ENCODE results near the gene AICDA. TPM values are rescaled to one million over a fixed set of nuclear protein-coding genes. Genes with fewer than 3 reads are reported as not detected.

Gene AICDA
- polyA plus RNA-seq, 1 donor (not counting 4 experiments of a cell fraction or from before 2014, with no cell fraction given), result not detected

DNA sequence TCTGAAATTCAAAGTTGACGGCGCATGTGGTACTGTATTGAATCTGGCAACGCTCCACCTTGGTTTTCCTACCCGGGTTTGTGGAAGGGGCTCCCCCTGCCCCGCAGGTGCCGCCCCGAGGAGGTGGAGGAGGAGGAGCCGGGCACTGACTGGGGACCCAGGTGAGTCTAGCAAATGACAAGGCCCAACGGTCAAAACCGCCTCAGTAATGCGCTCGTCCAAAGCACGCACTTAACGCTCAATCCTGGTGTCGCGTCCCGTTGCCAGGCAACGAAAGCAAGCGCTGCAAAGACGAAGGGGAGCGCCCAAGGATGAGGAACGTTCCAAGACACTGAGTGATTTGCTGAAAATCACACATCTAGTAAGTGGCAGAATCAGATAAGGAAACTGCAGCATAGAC lies 48.0 kb downstream of the AICDA start:
- no peak for FAIRE-seq
- dilution Hi-C loops (cut with MboI; ENCODE audit: extremely low pct_ligation_motif_present, low sequenced_read_pairs), result no loop called here

DNA sequence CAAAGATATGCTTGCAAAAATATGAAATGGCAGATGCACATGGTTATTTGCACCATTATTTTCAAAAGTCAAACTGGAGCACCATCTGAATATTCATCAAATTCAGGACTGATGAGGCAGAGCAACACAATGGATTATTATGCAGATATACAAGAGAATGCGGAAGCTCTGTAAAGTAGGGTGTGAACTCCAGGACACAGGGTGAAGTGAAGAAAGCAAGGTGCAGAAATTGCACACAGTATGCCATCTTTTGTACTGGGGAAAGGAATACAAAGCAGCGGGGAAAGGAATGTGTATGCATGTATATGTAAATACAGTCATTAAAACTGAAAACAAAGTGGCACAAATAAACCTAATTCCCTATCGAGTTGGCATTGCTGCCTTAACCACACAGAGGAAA lies 49.3 kb downstream of the AICDA start:
- Histone ChIP-seq H2AFZ (ENCODE audit: control insufficient read depth, low read length) (no peak overlapping the region), H3K9me1 (ENCODE audit: control insufficient read depth, extremely low read depth, insufficient read depth, low read length) (no peaks in the 10 kb centered on the region), H3K27me3 (ENCODE audit: control insufficient read depth, extremely low read depth, insufficient read depth, low read length) (no peaks in the 10 kb centered on the region), H3K9me3 (ENCODE audit: control insufficient read depth, low read depth, low read length) (no peaks in the 10 kb centered on the region), H3K36me3 (ENCODE audit: control insufficient read depth in 2 of 2, extremely low read depth in 1 of 2, insufficient read depth in 2 of 2, low read length in 2 of 2) (no peaks in the 10 kb centered on the region), H3K4me3 (ENCODE audit: control insufficient read depth in 2 of 3, extremely low read depth in 1 of 3, insufficient read depth in 2 of 3, low read depth in 1 of 3, low read length in 3 of 3) (no peak overlapping the region), H3K9ac (ENCODE audit: control insufficient read depth, extremely low read depth, insufficient read depth, low read length) (no peak overlapping the region), H3K4me2 (ENCODE audit: control insufficient read depth, extremely low read depth, insufficient read depth, low read depth, low read length) (no peak overlapping the region), H3K4me1 (ENCODE audit: control insufficient read depth, extremely low read depth, insufficient read depth, low read length) (no peaks in the 10 kb centered on the region), H3K79me2 (ENCODE audit: control insufficient read depth, insufficient read depth, low read length) (no peaks in the 10 kb centered on the region), H3K27ac (ENCODE audit: control insufficient read depth, insufficient read depth, low read length) (no peak overlapping the region), H4K20me1 (ENCODE audit: control insufficient read depth, extremely low read depth, insufficient read depth, low read length) (no peaks in the 10 kb centered on the region)
- DNase-seq (ENCODE audit: low read depth, low spot score), result no peak
- dilution Hi-C loops (cut with MboI; ENCODE audit: extremely low pct_ligation_motif_present, low sequenced_read_pairs), result no loop called here
- no peak for FAIRE-seq
- no peak for TF ChIP-seq EZH2 (IDR thresholded peaks at IDR 0.05; ENCODE audit: low read length)
- TF ChIP-seq, protein P1, sequence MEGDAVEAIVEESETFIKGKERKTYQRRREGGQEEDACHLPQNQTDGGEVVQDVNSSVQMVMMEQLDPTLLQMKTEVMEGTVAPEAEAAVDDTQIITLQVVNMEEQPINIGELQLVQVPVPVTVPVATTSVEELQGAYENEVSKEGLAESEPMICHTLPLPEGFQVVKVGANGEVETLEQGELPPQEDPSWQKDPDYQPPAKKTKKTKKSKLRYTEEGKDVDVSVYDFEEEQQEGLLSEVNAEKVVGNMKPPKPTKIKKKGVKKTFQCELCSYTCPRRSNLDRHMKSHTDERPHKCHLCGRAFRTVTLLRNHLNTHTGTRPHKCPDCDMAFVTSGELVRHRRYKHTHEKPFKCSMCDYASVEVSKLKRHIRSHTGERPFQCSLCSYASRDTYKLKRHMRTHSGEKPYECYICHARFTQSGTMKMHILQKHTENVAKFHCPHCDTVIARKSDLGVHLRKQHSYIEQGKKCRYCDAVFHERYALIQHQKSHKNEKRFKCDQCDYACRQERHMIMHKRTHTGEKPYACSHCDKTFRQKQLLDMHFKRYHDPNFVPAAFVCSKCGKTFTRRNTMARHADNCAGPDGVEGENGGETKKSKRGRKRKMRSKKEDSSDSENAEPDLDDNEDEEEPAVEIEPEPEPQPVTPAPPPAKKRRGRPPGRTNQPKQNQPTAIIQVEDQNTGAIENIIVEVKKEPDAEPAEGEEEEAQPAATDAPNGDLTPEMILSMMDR (optimal IDR thresholded peaks at IDR 0.05 in 1 of 3, IDR thresholded peaks at IDR 0.05 in 1 of 3, conservative IDR thresholded peaks at IDR 0.05 in 1 of 3; ENCODE audit: extremely low read depth in 1 of 3, insufficient read depth in 2 of 3, low read length in 3 of 3), result no peak

More for the DNA sequence above, 48.0 kb downstream of the AICDA start:
- Histone ChIP-seq H3K4me2 (ENCODE audit: control insufficient read depth, extremely low read depth, insufficient read depth, low read depth, low read length) (no peak overlapping the region), H3K4me1 (ENCODE audit: control insufficient read depth, extremely low read depth, insufficient read depth, low read length) (no peaks in the 10 kb centered on the region), H4K20me1 (ENCODE audit: control insufficient read depth, extremely low read depth, insufficient read depth, low read length) (no peaks in the 10 kb centered on the region), H2AFZ (ENCODE audit: control insufficient read depth, low read length) (no peak overlapping the region), H3K9ac (ENCODE audit: control insufficient read depth, extremely low read depth, insufficient read depth, low read length) (no peak overlapping the region), H3K27ac (ENCODE audit: control insufficient read depth, insufficient read depth, low read length) (no peak overlapping the region), H3K36me3 (ENCODE audit: control insufficient read depth in 2 of 2, extremely low read depth in 1 of 2, insufficient read depth in 2 of 2, low read length in 2 of 2) (no peaks in the 10 kb centered on the region), H3K9me3 (ENCODE audit: control insufficient read depth, low read depth, low read length) (no peaks in the 10 kb centered on the region), H3K79me2 (ENCODE audit: control insufficient read depth, insufficient read depth, low read length) (no peaks in the 10 kb centered on the region), H3K9me1 (ENCODE audit: control insufficient read depth, extremely low read depth, insufficient read depth, low read length) (no peaks in the 10 kb centered on the region), H3K27me3 (ENCODE audit: control insufficient read depth, extremely low read depth, insufficient read depth, low read length) (no peaks in the 10 kb centered on the region), H3K4me3 (ENCODE audit: control insufficient read depth in 2 of 3, extremely low read depth in 1 of 3, insufficient read depth in 2 of 3, low read depth in 1 of 3, low read length in 3 of 3) (no peak overlapping the region)
- DNase-seq (ENCODE audit: low read depth, low spot score), result no peak
- TF ChIP-seq, protein P1 (optimal IDR thresholded peaks at IDR 0.05 in 1 of 3, IDR thresholded peaks at IDR 0.05 in 1 of 3, conservative IDR thresholded peaks at IDR 0.05 in 1 of 3; ENCODE audit: extremely low read depth in 1 of 3, insufficient read depth in 2 of 3, low read length in 3 of 3), result no peak
- TF ChIP-seq EZH2 (IDR thresholded peaks at IDR 0.05; ENCODE audit: low read length), result no peak

Measured in keratinocyte (primary cell).